Natural killer cell (primary cell): ENCODE measurements around the gene CCDC190. TPM values are rescaled to one million over a fixed set of nuclear protein-coding genes. Genes with fewer than 3 reads are reported as not detected.

Experiments
- ATAC-seq, 3 donors: fragments of 150-1000 bp in 2 of 3; fragments of 200-7000 bp in 1 of 3; cut with Tn5 transposase; 1 replicate in 1 of 3; 2 replicates in 2 of 3; pipeline ENCODE4 v1.10.0; 2021; ENCODE audit warnings: mild to moderate bottlenecking in 2 of 3, moderate library complexity in 2 of 3
- DNase-seq, 2 donors: peaks; one replicate each; pipeline versions ENCODE4 v3.0.0 to v3.0.0-alpha.2; 2013 to 2021; ENCODE audit warnings: mixed read lengths in 1 of 2
- H3K27ac ChIP-seq: one replicate; pipeline ENCODE4 v1.5.1; 2013; ENCODE audit warnings: mild to moderate bottlenecking, low read length
- H3K27me3 ChIP-seq: one replicate; pipeline ENCODE4 v1.6.1; 2013; ENCODE audit warnings: low read length; ENCODE audit not compliant: control insufficient read depth, insufficient read depth
- H3K36me3 ChIP-seq: one replicate; pipeline ENCODE4 v1.6.1; 2013; ENCODE audit warnings: low read length; ENCODE audit not compliant: control insufficient read depth, insufficient read depth
- H3K4me1 ChIP-seq: one replicate; pipeline ENCODE4 v1.6.1; 2013; ENCODE audit warnings: low read length; ENCODE audit not compliant: control insufficient read depth, insufficient read depth
- H3K4me3 ChIP-seq: one replicate; pipeline ENCODE4 v1.5.1; 2013; ENCODE audit warnings: low read length
- H3K9me3 ChIP-seq: one replicate; pipeline ENCODE4 v1.6.1; 2013; ENCODE audit warnings: low read length; ENCODE audit not compliant: control insufficient read depth, insufficient read depth
- H3K27ac Mint-ChIP-seq, 2 donors: one replicate each; pipeline ENCODE4 v1.8.0; 2022; ENCODE audit warnings: mild to moderate bottlenecking in 2 of 2, mixed read lengths in 2 of 2, moderate library complexity in 1 of 2
- H3K27me3 Mint-ChIP-seq, 2 donors: one replicate each; pipeline ENCODE4 v1.8.0; 2022; ENCODE audit warnings: low read depth in 2 of 2, mixed read lengths in 2 of 2
- H3K36me3 Mint-ChIP-seq: one replicate; pipeline ENCODE4 v1.8.0; 2022; ENCODE audit warnings: mixed read lengths
- H3K4me1 Mint-ChIP-seq, 2 donors: one replicate each; pipeline ENCODE4 v1.8.0; 2022; ENCODE audit warnings: mixed read lengths in 2 of 2
- H3K4me3 Mint-ChIP-seq: one replicate; pipeline ENCODE4 v1.8.0; 2022; ENCODE audit warnings: mild to moderate bottlenecking, moderate library complexity, mixed read lengths
- H3K9me3 Mint-ChIP-seq, 2 donors: one replicate each; pipeline ENCODE4 v1.8.0; 2022; ENCODE audit warnings: mixed read lengths in 2 of 2
- WGBS: methylation state at CpG from one replicate; pipeline ENCODE4 v1.1.7; 2013; ENCODE audit warnings: missing lambda C conversion rate; ENCODE audit not compliant: insufficient coverage; 5-methylcytosine and 5-hydroxymethylcytosine counted together
- intact Hi-C: fragments of 100-400 bp; cut with micrococcal nuclease; formaldehyde crosslinking; loops from one replicate; pipeline ENCODE4 v1.14.2; 2022
- total RNA-seq, 4 donors: library from RNA; stranded (reverse); fragments of 120-200 nt in 1 of 4; gene quantifications; one replicate each; pipeline versions ENCODE4 v1.2.3 to v1.2.4, GENCODE V29; 2013 to 2022
- TF ChIP-seq, protein P1 (sequence below): fragments of 200-600 bp; IDR thresholded peaks from one replicate; pipeline ENCODE4 v1.8.0; 2022; ENCODE audit warnings: antibody characterized with exemption

Gene CCDC190
- total RNA-seq, 3 donors from 2014 or later (not counting 1 experiment from before 2014, with no cell fraction given): not detected

DNA sequence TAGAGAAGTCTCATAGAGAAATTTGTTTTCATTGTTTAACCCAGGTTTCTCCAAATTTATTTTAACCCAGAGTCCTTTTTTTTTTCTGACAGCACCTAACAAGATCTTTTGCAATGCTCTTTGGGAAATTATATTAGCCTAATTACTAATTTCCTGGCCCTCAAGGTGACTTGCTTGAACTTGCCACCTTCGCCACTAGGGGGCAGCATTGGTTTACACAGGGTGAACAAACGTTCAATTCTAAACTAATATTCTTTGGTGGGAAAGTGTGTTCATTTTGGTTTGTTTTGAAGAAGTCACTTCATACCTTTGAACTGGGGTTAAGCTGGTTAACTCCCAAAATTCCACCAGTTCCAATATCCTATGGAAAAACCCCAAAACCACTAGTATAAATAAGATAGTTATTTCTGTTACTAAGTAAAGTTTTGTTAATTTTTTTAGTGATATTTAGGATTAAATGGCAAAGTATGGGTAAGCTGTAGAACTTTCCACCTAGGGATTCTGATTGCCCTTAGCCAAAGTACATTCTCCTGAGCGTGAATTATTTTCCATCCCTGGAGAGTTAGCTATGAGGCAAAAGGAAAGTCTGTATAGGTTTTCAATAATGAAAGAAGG lies 13.0 kb downstream of the CCDC190 start:
- TF ChIP-seq, protein P1, sequence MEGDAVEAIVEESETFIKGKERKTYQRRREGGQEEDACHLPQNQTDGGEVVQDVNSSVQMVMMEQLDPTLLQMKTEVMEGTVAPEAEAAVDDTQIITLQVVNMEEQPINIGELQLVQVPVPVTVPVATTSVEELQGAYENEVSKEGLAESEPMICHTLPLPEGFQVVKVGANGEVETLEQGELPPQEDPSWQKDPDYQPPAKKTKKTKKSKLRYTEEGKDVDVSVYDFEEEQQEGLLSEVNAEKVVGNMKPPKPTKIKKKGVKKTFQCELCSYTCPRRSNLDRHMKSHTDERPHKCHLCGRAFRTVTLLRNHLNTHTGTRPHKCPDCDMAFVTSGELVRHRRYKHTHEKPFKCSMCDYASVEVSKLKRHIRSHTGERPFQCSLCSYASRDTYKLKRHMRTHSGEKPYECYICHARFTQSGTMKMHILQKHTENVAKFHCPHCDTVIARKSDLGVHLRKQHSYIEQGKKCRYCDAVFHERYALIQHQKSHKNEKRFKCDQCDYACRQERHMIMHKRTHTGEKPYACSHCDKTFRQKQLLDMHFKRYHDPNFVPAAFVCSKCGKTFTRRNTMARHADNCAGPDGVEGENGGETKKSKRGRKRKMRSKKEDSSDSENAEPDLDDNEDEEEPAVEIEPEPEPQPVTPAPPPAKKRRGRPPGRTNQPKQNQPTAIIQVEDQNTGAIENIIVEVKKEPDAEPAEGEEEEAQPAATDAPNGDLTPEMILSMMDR: peak; percentile 98
- no peaks in the 10 kb centered on the region for H3K36me3 Mint-ChIP-seq

DNA sequence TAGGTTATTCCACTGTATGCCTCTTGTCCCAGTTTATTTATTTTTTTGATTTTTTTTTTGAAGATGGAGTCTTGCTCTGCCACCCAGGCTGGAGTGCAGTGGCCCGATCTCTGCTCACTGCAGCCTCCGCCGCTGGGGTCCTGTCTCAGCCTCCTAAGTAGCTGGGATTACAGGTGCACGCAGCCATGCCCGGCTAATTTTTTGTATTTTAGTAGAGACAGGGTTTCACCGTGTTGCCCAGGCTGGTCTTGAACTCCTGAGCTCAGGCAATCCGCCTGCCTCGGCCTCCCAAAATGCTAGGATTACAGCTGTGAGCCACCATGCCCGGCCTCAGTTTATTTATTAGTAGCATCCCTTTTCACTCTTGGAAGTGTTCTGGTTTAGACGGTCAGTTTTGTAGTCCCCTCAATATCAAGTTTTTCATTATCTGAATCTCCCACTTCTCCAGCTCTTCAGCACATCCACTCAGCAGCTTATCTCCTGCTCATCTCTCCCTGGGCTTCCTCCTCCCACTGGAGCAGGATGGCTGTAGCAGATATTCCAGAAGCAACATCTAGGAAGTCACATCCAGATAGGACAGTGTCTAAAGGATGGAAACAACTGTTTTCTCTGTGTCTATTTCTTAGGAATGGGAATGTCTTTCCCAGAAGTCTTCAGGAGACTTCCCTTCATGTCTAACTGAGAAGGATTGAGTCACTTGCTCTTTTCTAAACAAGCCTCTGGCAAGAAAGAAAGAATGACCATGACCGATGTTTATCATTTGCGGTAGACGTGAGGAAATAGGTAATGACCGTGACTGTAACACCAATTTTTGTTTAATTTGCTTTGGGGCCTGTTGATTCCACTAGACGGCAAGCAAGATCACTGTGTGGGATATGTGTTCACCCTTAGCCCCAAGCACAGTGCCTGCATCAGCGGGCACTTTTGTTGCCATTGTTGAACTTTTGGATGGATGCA lies 14.4 kb downstream of the CCDC190 start:
- Histone ChIP-seq H3K4me3 (no peak overlapping the region), H3K36me3 (no peaks in the 10 kb centered on the region), H3K9me3 (no peaks in the 10 kb centered on the region), H3K4me1 (no peaks in the 10 kb centered on the region), H3K27ac (no peak overlapping the region), H3K27me3 (peaks cover 8% of the 10 kb centered on the region)
- Mint-ChIP-seq H3K4me3 (no peak overlapping the region), H3K36me3 (no peaks in the 10 kb centered on the region), H3K9me3 (no peaks in the 10 kb centered on the region), H3K27ac (no peak overlapping the region), H3K27me3 (peaks cover 10 to 14% of the 10 kb centered on the region in 2 donors), H3K4me1 (no peaks in the 10 kb centered on the region)
- ATAC-seq (no peak), DNase-seq (no peak)
- intact Hi-C loops: loop anchor here (5.0 kb wide), 2 partner anchors 326 to 489 kb away; no protein-coding TSS in a partner anchor
- WGBS: 93% methylated on average over 16 of the region's 16 CpGs
- TF ChIP-seq, protein P1: no peak

More for the DNA sequence above, 13.0 kb downstream of the CCDC190 start:
- Histone ChIP-seq H3K9me3 (no peaks in the 10 kb centered on the region), H3K4me1 (no peaks in the 10 kb centered on the region), H3K4me3 (no peak overlapping the region), H3K27ac (no peak overlapping the region), H3K27me3 (peaks cover 7% of the 10 kb centered on the region), H3K36me3 (no peaks in the 10 kb centered on the region)
- 38% methylated on average over 1 of the region's 3 CpGs for WGBS
- DNase-seq: peak; percentile 66 to 85
- Mint-ChIP-seq H3K27ac (no peak overlapping the region), H3K4me3 (no peak overlapping the region), H3K27me3 (peaks cover 11 to 18% of the 10 kb centered on the region in 2 donors), H3K9me3 (no peaks in the 10 kb centered on the region), H3K4me1 (no peaks in the 10 kb centered on the region)
- intact Hi-C loops: loop anchor here (5.0 kb wide), 2 partner anchors 324 to 491 kb away; no protein-coding TSS in a partner anchor
- peak; percentile 49 to 69 (median 62) for ATAC-seq

DNA sequence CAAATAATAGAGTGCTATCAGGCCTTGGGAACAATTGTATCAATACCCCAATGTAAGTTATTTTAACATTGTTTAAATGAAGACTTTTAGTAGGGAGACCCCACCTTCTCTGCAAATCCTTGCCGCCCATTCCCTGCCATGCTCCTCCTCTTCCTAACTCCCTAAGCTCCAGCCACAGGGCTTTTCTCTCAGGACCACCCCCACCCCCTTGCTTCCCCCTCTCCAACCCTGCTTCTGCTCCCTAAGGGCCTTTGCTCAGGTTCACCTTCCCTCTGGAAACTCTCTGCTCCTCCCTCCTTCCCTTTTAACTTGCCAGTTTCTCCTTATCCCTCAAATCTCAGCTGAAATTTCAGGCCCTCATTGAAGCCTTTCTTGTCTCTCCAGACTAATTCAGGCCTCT lies 16.8 kb downstream of the CCDC190 start:
- TF ChIP-seq, protein P1: no peak
- H3K4me1 ChIP-seq: no peaks in the 10 kb centered on the region
- no peaks in the 10 kb centered on the region for H3K36me3 ChIP-seq
- H3K27me3 ChIP-seq: peaks cover 8% of the 10 kb centered on the region
- no peak overlapping the region for H3K4me3 ChIP-seq
- Mint-ChIP-seq H3K4me3 (no peak overlapping the region), H3K27ac (no peak overlapping the region), H3K4me1 (no peaks in the 10 kb centered on the region), H3K36me3 (peaks cover 6% of the 10 kb centered on the region), H3K9me3 (peaks cover 4% of the 10 kb centered on the region in 2 donors), H3K27me3 (peaks cover 10 to 14% of the 10 kb centered on the region in 2 donors)
- no peak for DNase-seq
- intact Hi-C loops: no loop called here
- no peak for ATAC-seq
- 95% methylated on average over 1 of the region's 1 CpG for WGBS
- H3K9me3 ChIP-seq: peaks cover 2% of the 10 kb centered on the region
- H3K27ac ChIP-seq: no peak overlapping the region
